ENCODE data around the gene ATIC. TPM values are rescaled to one million over a fixed set of nuclear protein-coding genes. Genes with fewer than 3 reads are reported as not detected.
A peak's percentile ranks its signal among the peaks of the same experiment; 100 is the strongest.
"Not testable (repeated sequence)": the region's sequence is repeated elsewhere in the genome, so short reads cannot be mapped to it uniquely, and the experiment has no call there.

Gene ATIC
- total RNA-seq, 2 donors from 2014 or later, result 23.7 to 46.6 TPM

DNA sequence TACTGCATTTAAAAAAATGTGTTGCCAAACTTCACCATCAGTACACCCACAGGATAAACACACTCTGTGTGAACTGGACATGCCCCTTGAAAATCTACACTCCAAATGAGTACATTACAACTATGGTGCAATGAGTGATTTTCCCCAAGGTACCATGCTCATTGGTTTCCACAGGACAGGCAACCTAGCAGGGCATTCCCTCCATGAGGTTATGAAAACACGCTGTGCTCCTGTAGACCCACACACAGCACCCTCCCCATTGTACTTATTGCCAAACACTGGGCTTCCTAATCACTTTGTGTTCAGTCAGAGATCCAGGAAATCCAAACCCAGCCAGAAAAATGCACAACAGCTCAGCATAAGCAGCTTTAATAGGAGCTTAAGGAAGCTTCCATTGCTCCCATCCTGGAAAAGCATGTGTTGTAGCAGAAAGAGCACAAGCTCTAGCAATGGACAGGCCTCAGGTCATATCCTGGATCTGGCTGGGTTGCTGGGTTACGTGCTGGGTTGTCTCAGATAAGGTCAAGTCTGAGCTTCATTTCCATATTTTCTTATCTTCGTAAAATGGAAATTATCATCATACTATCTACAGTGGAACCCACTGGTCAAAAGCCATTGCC is 20.8 kb upstream of the ATIC start:
- H3K36me3 ChIP-seq, result no peaks in the 10 kb centered on the region
- no peak overlapping the region for H3K27ac ChIP-seq
- H3K9me3 ChIP-seq, result no peaks in the 10 kb centered on the region
- H3K27me3 ChIP-seq (replicated peaks; ENCODE audit: insufficient read depth), result no peaks in the 10 kb centered on the region
- H3K4me3 ChIP-seq, result no peak overlapping the region
- no peaks in the 10 kb centered on the region for H3K4me1 ChIP-seq (replicated peaks)
- WGBS, result 93% methylated on average over 3 of the region's 3 CpGs
- TF ChIP-seq POLR2AphosphoS5 (IDR thresholded peaks at IDR 0.05), result no peak
- TF ChIP-seq POLR2A (IDR thresholded peaks at IDR 0.05), result no peak
- TF ChIP-seq CTCF (IDR thresholded peaks at IDR 0.05), result no peak
- no peak for DNase-seq (ENCODE audit: low spot score)
- intact Hi-C loops (cut with DNase I), result no loop called here

- TF ChIP-seq POLR2AphosphoS5 (IDR thresholded peaks at IDR 0.05) (no peak), POLR2A (IDR thresholded peaks at IDR 0.05) (no peak), CTCF (IDR thresholded peaks at IDR 0.05) (no peak)
- Histone ChIP-seq H3K36me3 (no peaks in the 10 kb centered on the region), H3K27ac (no peak overlapping the region), H3K9me3 (no peaks in the 10 kb centered on the region), H3K4me1 (replicated peaks) (no peaks in the 10 kb centered on the region), H3K4me3 (no peak overlapping the region), H3K27me3 (replicated peaks; ENCODE audit: insufficient read depth) (no peaks in the 10 kb centered on the region)
- no peak for DNase-seq (ENCODE audit: low spot score)
- intact Hi-C loops (cut with DNase I), result no loop called here
- 77% methylated on average over 4 of the region's 4 CpGs for WGBS
Observed at GRCh38 chr2:215293879-215294278, 18.0 kb upstream of the ATIC start.

- H3K36me3 ChIP-seq, result no peaks in the 10 kb centered on the region
- no peaks in the 10 kb centered on the region for H3K4me1 ChIP-seq (replicated peaks)
- no peak for DNase-seq (ENCODE audit: low spot score)
- H3K27me3 ChIP-seq (replicated peaks; ENCODE audit: insufficient read depth), result no peaks in the 10 kb centered on the region
- no peak overlapping the region for H3K4me3 ChIP-seq
- no peak overlapping the region for H3K27ac ChIP-seq
- 89% methylated on average over 6 of the region's 6 CpGs for WGBS
- no peaks in the 10 kb centered on the region for H3K9me3 ChIP-seq
- intact Hi-C loops (cut with DNase I), result no loop called here
- TF ChIP-seq POLR2AphosphoS5 (IDR thresholded peaks at IDR 0.05), result no peak
- TF ChIP-seq POLR2A (IDR thresholded peaks at IDR 0.05), result no peak
- TF ChIP-seq CTCF (IDR thresholded peaks at IDR 0.05), result no peak
Observed at GRCh38 chr2:215299337-215299859, 12.5 kb upstream of the ATIC start.

DNA sequence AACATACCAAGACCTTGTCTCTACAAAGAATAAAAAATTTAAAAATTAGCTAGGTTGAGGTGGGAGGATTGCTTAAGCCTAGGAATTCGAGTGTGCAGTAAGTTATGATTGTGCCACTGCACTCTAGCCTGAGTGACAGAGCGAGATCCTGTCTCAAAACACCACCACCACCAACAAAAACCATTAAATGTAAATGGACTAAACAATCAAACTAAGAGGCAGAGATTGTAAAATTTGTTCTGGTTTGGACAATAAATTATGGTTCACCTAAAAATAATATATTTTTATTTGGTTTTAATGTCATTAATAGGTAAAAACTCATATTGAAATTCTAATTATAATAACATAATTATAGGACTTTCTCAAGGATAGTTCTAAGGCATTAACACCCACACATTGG is 9.9 kb upstream of the ATIC start:
- no peaks in the 10 kb centered on the region for H3K4me1 ChIP-seq (replicated peaks)
- no peaks in the 10 kb centered on the region for H3K27me3 ChIP-seq (replicated peaks; ENCODE audit: insufficient read depth)
- no peak for DNase-seq (ENCODE audit: low spot score)
- 92% methylated on average over 2 of the region's 2 CpGs for WGBS
- no peaks in the 10 kb centered on the region for H3K36me3 ChIP-seq
- no peaks in the 10 kb centered on the region for H3K9me3 ChIP-seq
- no peak for TF ChIP-seq POLR2A (IDR thresholded peaks at IDR 0.05)
- no peak for TF ChIP-seq CTCF (IDR thresholded peaks at IDR 0.05)
- TF ChIP-seq POLR2AphosphoS5 (IDR thresholded peaks at IDR 0.05), result no peak
- intact Hi-C loops (cut with DNase I), result no loop called here
- H3K27ac ChIP-seq, result no peak overlapping the region
- no peak overlapping the region for H3K4me3 ChIP-seq

GRCh38 chr2:215311259-215311624 is 617 bp upstream of the ATIC start:
- DNase-seq (ENCODE audit: low spot score); H3K4me1 ChIP-seq (replicated peaks); H3K9me3 ChIP-seq; H3K27me3 ChIP-seq (replicated peaks; ENCODE audit: insufficient read depth); H3K36me3 ChIP-seq: not testable (repeated sequence)
- Histone ChIP-seq H3K27ac (peak overlapping the region; percentile 68 to 80), H3K4me3 (peak overlapping the region; percentile 70 to 73)
- WGBS, result 47% methylated on average over 13 of the region's 13 CpGs
- intact Hi-C loops (cut with DNase I), result loop anchor here (10.0 kb wide), 1 partner anchor 604 kb away; no protein-coding TSS in a partner anchor
